A549 (cell line): Measurements from ENCODE around the gene KLF5. TPM values are rescaled to one million over a fixed set of nuclear protein-coding genes. Genes with fewer than 3 reads are reported as not detected.

Experiments used
- ATAC-seq, 2 experiments: fragments of 200-7000 bp in 1 of 2; fragments of >200 bp in 1 of 2; cut with Nextera tagmentation in 1 of 2; cut with Tn5 transposase in 1 of 2; 3 replicates each; pipeline versions ENCODE4 v1.8.0 to v1.9.1; 2018 to 2020; ENCODE audit warnings: mild to moderate bottlenecking in 1 of 2, moderate library complexity in 1 of 2
- CTCF ChIA-PET: fragments of 300-600 bp; sonication (Branson Sonifier 250); formaldehyde crosslinking; extraction: SDS; loops from one replicate; lab custom pipeline; 2021; ENCODE audit warnings: antibody characterized with exemption, inconsistent platforms; lab: Yijun Ruan, JAX
- POLR2A ChIA-PET: fragments of 350-600 bp; formaldehyde crosslinking; extraction: SDS; loops from one replicate; lab custom pipeline; 2021; ENCODE audit warnings: antibody characterized with exemption, inconsistent platforms; lab: Yijun Ruan, JAX
- DNase-seq, 2 experiments: peaks; one replicate each; pipeline versions ENCODE4 v3.0.0 to v3.0.0-alpha.2; 2011 to 2016; ENCODE audit warnings: low read depth in 1 of 2, low spot score in 1 of 2
- FAIRE-seq: peaks from 2 replicates; lab custom pipeline; 2011; peaks lifted over from hg19 to GRCh38; lab: Jason Lieb, UNC
- H3K27ac ChIP-seq, 2 experiments: fragments of >200 bp; sonication (Bioruptor Twin); formaldehyde crosslinking; 3 replicates each; pipeline ENCODE4 v1.5.1; 2016 to 2017
- H3K4me1 ChIP-seq: fragments of >200 bp; sonication (Bioruptor Twin); formaldehyde crosslinking; 3 replicates; pipeline ENCODE4 v1.6.1; 2016
- H3K4me2 ChIP-seq: fragments of >200 bp; sonication (Bioruptor Twin); formaldehyde crosslinking; 3 replicates; pipeline ENCODE4 v1.6.1; 2016
- H3K4me3 ChIP-seq: fragments of >200 bp; sonication (Bioruptor Twin); formaldehyde crosslinking; 3 replicates; pipeline ENCODE4 v1.5.1; 2016
- H3K9me3 ChIP-seq: fragments of >200 bp; sonication (Bioruptor Twin); formaldehyde crosslinking; 3 replicates; pipeline ENCODE4 v1.6.1; 2016
- CEBPB ChIP-seq, 2 experiments: fragments of >200 bp in 1 of 2; sonication (Bioruptor Twin) in 1 of 2; formaldehyde crosslinking in 1 of 2; IDR thresholded peaks; 2 replicates each; pipeline ENCODE4 v1.6.1; 2012 to 2016
- EHF ChIP-seq: fragments of 250-450 bp; sonication (Bioruptor Pico); IDR thresholded peaks from 2 replicates; pipeline ENCODE4 v1.5.0; 2020; ENCODE audit warnings: mild to moderate bottlenecking
- EHMT2 ChIP-seq: fragments of 200-600 bp; sonication (generic); IDR thresholded peaks from 2 replicates; pipeline ENCODE4 v1.6.1; 2016; ENCODE audit warnings: antibody characterized with exemption, low read depth, mild to moderate bottlenecking, moderate library complexity
- EP300 ChIP-seq, 2 experiments: fragments of >200 bp; sonication (Bioruptor Twin); formaldehyde crosslinking; IDR thresholded peaks; 2 replicates in 1 of 2; 3 replicates in 1 of 2; pipeline ENCODE4 v1.6.1; 2016 to 2017
- FOXS1 ChIP-seq: fragments of 250-450 bp; sonication (Bioruptor Pico); IDR thresholded peaks from 2 replicates; pipeline ENCODE4 v1.5.0; 2020; ENCODE audit warnings: mild to moderate bottlenecking, moderate library complexity
- HOXA7 ChIP-seq: fragments of 250-450 bp; sonication (Bioruptor Pico); IDR thresholded peaks from 2 replicates; pipeline ENCODE4 v1.5.0; 2020; ENCODE audit warnings: mild to moderate bottlenecking, moderate library complexity
- HOXB5 ChIP-seq: fragments of 250-450 bp; sonication (Bioruptor Pico); IDR thresholded peaks from 2 replicates; pipeline ENCODE4 v1.5.0; 2020; ENCODE audit warnings: mild to moderate bottlenecking, moderate library complexity
- JUN ChIP-seq, 2 experiments: fragments of >200 bp; sonication (Bioruptor Twin); formaldehyde crosslinking; IDR thresholded peaks; 2 replicates in 1 of 2; 3 replicates in 1 of 2; pipeline ENCODE4 v1.6.1; 2016 to 2017
- MAZ ChIP-seq: fragments of 150-350 bp; IDR thresholded peaks from 2 replicates; pipeline ENCODE4 v1.6.1; 2014; ENCODE audit warnings: antibody characterized with exemption, low read depth, low read length, borderline replicate concordance
- NFE2L2 ChIP-seq: fragments of 150-350 bp; conservative IDR thresholded peaks from 2 replicates; pipeline ENCODE4 v1.6.1; 2014; ENCODE audit warnings: low read length
- NR3C1 ChIP-seq: fragments of >200 bp; sonication (Bioruptor Twin); formaldehyde crosslinking; IDR thresholded peaks from 3 replicates; pipeline ENCODE4 v1.6.1; 2017
- PHF8 ChIP-seq: fragments of 200-600 bp; sonication (generic); IDR thresholded peaks from 2 replicates; pipeline ENCODE4 v1.6.1; 2016; ENCODE audit warnings: low read depth, mild to moderate bottlenecking, antibody characterized with exemption, moderate library complexity, borderline replicate concordance
- POLR2A ChIP-seq: IDR thresholded peaks from 2 replicates; pipeline ENCODE4 v1.6.1; 2012; ENCODE audit warnings: mild to moderate bottlenecking, low read length
- RAD21 ChIP-seq, 2 experiments: fragments of >200 bp in 1 of 2; sonication (Bioruptor Twin) in 1 of 2; formaldehyde crosslinking in 1 of 2; IDR thresholded peaks in 1 of 2; conservative IDR thresholded peaks in 1 of 2; 2 replicates in 1 of 2; 3 replicates in 1 of 2; pipeline ENCODE4 v1.6.1; 2012 to 2018; ENCODE audit warnings: inconsistent platforms in 1 of 2
- TFCP2L1 ChIP-seq: fragments of 250-450 bp; sonication (Bioruptor Pico); IDR thresholded peaks from 2 replicates; pipeline ENCODE4 v1.5.0; 2021; ENCODE audit warnings: mild to moderate bottlenecking
- TP53 ChIP-seq: fragments of 250-450 bp; sonication (Bioruptor Pico); IDR thresholded peaks from 2 replicates; pipeline ENCODE4 v1.5.0; 2021; ENCODE audit warnings: mild to moderate bottlenecking, moderate library complexity
- ZFP36 ChIP-seq: fragments of 450-650 bp; IDR thresholded peaks from 2 replicates; pipeline ENCODE4 v1.6.1; 2014; ENCODE audit warnings: borderline replicate concordance; ENCODE audit not compliant: partially characterized antibody
- ZSCAN20 ChIP-seq: fragments of 250-450 bp; sonication (Bioruptor Pico); IDR thresholded peaks from 2 replicates; pipeline ENCODE4 v1.8.0; 2022; ENCODE audit warnings: mild to moderate bottlenecking, moderate library complexity
- WGBS: methylation state at CpG from one replicate; pipeline ENCODE4 v1.1.6; 2017; ENCODE audit errors: missing lambda C conversion rate; 5-methylcytosine and 5-hydroxymethylcytosine counted together
- polyA plus RNA-seq, 4 experiments: library from polyadenylated mRNA; depleted of rRNA in 3 of 4; stranded (reverse); fragments of >200 nt; fragmentation: RNase III in 1 of 4; extraction: RNeasy Plus Mini Kit Qiagen cat#74134 plus additional on column Dnase treatment in 1 of 4; gene quantifications; 2 replicates in 3 of 4; 3 replicates in 1 of 4; pipeline ENCODE4 v1.2.3, GENCODE V29; 2011 to 2017
- TF ChIP-seq, protein P1 (sequence below): fragments of 250-450 bp; sonication (Bioruptor Pico); IDR thresholded peaks from 2 replicates; pipeline ENCODE4 v1.5.0; 2020; ENCODE audit warnings: low read depth, mild to moderate bottlenecking, moderate library complexity
- TF ChIP-seq, protein P2 (sequence below): fragments of >200 bp; sonication (Bioruptor Twin); formaldehyde crosslinking; IDR thresholded peaks from 3 replicates; pipeline ENCODE4 v1.5.1; 2016
- TF ChIP-seq, protein P3 (sequence below): fragments of >200 bp; sonication (Bioruptor Twin); formaldehyde crosslinking; IDR thresholded peaks from 2 replicates; pipeline ENCODE4 v1.6.1; 2016
- TF ChIP-seq, protein P4 (sequence below): fragments of 450-650 bp; IDR thresholded peaks from 2 replicates; pipeline ENCODE4 v1.6.1; 2014; ENCODE audit warnings: antibody characterized with exemption
- TF ChIP-seq, protein P5 (sequence below): fragments of 250-450 bp; sonication (Bioruptor Pico); IDR thresholded peaks from 2 replicates; pipeline ENCODE4 v1.5.0; 2021; ENCODE audit warnings: mild to moderate bottlenecking, moderate library complexity, borderline replicate concordance

The KLF5 gene
- polyA plus RNA-seq, 2 of the 4 experiments (the other 2 are of a cell fraction) = 48.7 to 83.5 TPM

DNA sequence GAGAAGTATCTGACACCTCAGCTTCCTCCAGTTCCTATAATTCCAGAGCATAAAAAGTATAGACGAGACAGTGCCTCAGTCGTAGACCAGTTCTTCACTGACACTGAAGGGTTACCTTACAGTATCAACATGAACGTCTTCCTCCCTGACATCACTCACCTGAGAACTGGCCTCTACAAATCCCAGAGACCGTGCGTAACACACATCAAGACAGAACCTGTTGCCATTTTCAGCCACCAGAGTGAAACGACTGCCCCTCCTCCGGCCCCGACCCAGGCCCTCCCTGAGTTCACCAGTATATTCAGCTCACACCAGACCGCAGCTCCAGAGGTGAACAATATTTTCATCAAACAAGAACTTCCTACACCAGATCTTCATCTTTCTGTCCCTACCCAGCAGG lies 3.1 kb downstream of the KLF5 start:
- 2% methylated on average over 9 of the region's 9 CpGs for WGBS
- FAIRE-seq = no peak

DNA sequence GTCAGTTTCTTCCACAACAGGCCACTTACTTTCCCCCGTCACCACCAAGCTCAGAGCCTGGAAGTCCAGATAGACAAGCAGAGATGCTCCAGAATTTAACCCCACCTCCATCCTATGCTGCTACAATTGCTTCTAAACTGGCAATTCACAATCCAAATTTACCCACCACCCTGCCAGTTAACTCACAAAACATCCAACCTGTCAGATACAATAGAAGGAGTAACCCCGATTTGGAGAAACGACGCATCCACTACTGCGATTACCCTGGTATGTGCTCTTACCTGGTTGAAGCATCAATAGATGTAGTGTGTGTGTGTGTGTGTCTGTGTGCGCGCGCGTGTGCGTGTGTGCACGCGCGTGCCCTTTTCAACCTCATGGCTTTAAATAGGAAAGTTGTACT lies 3.7 kb downstream of the KLF5 start:
- WGBS = 47% methylated on average over 13 of the region's 13 CpGs
- H3K4me2 ChIP-seq = peak overlapping the region; percentile 90
- no peak for TF ChIP-seq PHF8
- no peak for TF ChIP-seq TP53 (CRISPR knock-in tag)
- TF ChIP-seq ZFP36 = no peak
- no peak for TF ChIP-seq EHMT2
- no peak for TF ChIP-seq EHF (CRISPR knock-in tag)
- no peak for TF ChIP-seq MAZ
- no peak for TF ChIP-seq CEBPB (IDR thresholded peaks at IDR 0.05)
- TF ChIP-seq, protein P1, sequence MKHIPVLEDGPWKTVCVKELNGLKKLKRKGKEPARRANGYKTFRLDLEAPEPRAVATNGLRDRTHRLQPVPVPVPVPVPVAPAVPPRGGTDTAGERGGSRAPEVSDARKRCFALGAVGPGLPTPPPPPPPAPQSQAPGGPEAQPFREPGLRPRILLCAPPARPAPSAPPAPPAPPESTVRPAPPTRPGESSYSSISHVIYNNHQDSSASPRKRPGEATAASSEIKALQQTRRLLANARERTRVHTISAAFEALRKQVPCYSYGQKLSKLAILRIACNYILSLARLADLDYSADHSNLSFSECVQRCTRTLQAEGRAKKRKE (CRISPR knock-in tag) = no peak
- ATAC-seq = no peak
- DNase-seq = no peak
- no peaks in the 10 kb centered on the region for H3K9me3 ChIP-seq
- ChIA-PET CTCF (no interaction called here), POLR2A (no interaction called here)
- peaks cover 49% of the 10 kb centered on the region for H3K4me1 ChIP-seq
- no peak for FAIRE-seq
- H3K4me3 ChIP-seq = peak overlapping the region; percentile 90
- H3K27ac ChIP-seq = peak overlapping the region; percentile 80 to 93

More for the DNA sequence above, 3.1 kb downstream of the KLF5 start:
- TF ChIP-seq, protein P2, sequence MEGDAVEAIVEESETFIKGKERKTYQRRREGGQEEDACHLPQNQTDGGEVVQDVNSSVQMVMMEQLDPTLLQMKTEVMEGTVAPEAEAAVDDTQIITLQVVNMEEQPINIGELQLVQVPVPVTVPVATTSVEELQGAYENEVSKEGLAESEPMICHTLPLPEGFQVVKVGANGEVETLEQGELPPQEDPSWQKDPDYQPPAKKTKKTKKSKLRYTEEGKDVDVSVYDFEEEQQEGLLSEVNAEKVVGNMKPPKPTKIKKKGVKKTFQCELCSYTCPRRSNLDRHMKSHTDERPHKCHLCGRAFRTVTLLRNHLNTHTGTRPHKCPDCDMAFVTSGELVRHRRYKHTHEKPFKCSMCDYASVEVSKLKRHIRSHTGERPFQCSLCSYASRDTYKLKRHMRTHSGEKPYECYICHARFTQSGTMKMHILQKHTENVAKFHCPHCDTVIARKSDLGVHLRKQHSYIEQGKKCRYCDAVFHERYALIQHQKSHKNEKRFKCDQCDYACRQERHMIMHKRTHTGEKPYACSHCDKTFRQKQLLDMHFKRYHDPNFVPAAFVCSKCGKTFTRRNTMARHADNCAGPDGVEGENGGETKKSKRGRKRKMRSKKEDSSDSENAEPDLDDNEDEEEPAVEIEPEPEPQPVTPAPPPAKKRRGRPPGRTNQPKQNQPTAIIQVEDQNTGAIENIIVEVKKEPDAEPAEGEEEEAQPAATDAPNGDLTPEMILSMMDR = no peak
- TF ChIP-seq FOXS1 (CRISPR knock-in tag) (no peak), ZSCAN20 (no peak), POLR2A (no peak), ZFP36 (no peak), JUN (IDR thresholded peaks at IDR 0.05) (no peak), TFCP2L1 (CRISPR knock-in tag) (no peak), NR3C1 (no peak), EHF (CRISPR knock-in tag) (no peak), EP300 (IDR thresholded peaks at IDR 0.05) (no peak), NFE2L2 (no peak), HOXA7 (CRISPR knock-in tag) (no peak), HOXB5 (no peak), RAD21 (conservative IDR thresholded peaks at IDR 0.05 in 1 of 2, IDR thresholded peaks at IDR 0.05 in 1 of 2) (no peak), PHF8 (no peak), EHMT2 (no peak)
- TF ChIP-seq, protein P3, sequence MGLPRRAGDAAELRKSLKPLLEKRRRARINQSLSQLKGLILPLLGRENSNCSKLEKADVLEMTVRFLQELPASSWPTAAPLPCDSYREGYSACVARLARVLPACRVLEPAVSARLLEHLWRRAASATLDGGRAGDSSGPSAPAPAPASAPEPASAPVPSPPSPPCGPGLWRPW = no peak
- TF ChIP-seq, protein P4, sequence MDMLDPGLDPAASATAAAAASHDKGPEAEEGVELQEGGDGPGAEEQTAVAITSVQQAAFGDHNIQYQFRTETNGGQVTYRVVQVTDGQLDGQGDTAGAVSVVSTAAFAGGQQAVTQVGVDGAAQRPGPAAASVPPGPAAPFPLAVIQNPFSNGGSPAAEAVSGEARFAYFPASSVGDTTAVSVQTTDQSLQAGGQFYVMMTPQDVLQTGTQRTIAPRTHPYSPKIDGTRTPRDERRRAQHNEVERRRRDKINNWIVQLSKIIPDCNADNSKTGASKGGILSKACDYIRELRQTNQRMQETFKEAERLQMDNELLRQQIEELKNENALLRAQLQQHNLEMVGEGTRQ = no peak
- TF ChIP-seq, protein P1 (CRISPR knock-in tag) = no peak
- TF ChIP-seq, protein P5, sequence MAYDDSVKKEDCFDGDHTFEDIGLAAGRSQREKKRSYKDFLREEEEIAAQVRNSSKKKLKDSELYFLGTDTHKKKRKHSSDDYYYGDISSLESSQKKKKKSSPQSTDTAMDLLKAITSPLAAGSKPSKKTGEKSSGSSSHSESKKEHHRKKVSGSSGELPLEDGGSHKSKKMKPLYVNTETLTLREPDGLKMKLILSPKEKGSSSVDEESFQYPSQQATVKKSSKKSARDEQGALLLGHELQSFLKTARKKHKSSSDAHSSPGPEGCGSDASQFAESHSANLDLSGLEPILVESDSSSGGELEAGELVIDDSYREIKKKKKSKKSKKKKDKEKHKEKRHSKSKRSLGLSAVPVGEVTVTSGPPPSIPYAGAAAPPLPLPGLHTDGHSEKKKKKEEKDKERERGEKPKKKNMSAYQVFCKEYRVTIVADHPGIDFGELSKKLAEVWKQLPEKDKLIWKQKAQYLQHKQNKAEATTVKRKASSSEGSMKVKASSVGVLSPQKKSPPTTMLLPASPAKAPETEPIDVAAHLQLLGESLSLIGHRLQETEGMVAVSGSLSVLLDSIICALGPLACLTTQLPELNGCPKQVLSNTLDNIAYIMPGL (CRISPR knock-in tag) = no peak
- peak overlapping the region; percentile 80 to 93 for H3K27ac ChIP-seq
- DNase-seq (no peak), ATAC-seq (no peak)
- peaks cover 48% of the 10 kb centered on the region for H3K4me1 ChIP-seq
- H3K9me3 ChIP-seq = no peaks in the 10 kb centered on the region
- POLR2A ChIA-PET = no interaction called here
- peak overlapping the region; percentile 90 for H3K4me2 ChIP-seq
- H3K4me3 ChIP-seq = peak overlapping the region; percentile 90
- CTCF ChIA-PET = no interaction called here
